ENCODE results near the gene A3GALT2.
A peak's percentile ranks its signal among the peaks of the same experiment; 100 is the strongest.
"Not testable (repeated sequence)": the region's sequence is repeated elsewhere in the genome, so short reads cannot be mapped to it uniquely, and the experiment has no call there.

The A3GALT2 gene

GRCh38 chr1:33290615-33291014, 30.3 kb downstream of the A3GALT2 start:
- not testable (repeated sequence) for DNase-seq

GRCh38 chr1:33289858-33290154, 31.1 kb downstream of the A3GALT2 start:
- no peak for DNase-seq

- no peak for DNase-seq
Measured at GRCh38 chr1:33288976-33289857, 31.7 kb downstream of the A3GALT2 start.

GRCh38 chr1:33287317-33287716, 33.6 kb downstream of the A3GALT2 start:
- no peak for DNase-seq

- no peak for DNase-seq
Measured at GRCh38 chr1:33286451-33287185, 34.3 kb downstream of the A3GALT2 start.

- peak; percentile 59 for DNase-seq
Measured at GRCh38 chr1:33284049-33284448, 36.8 kb downstream of the A3GALT2 start.

GRCh38 chr1:33282791-33283190, 38.1 kb downstream of the A3GALT2 start:
- DNase-seq, result no peak

GRCh38 chr1:33281554-33282303, 39.2 kb downstream of the A3GALT2 start:
- DNase-seq, result no peak

GRCh38 chr1:33280091-33280661, 40.7 kb downstream of the A3GALT2 start:
- DNase-seq, result no peak

- DNase-seq, result no peak
Measured at GRCh38 chr1:33277488-33278084, 43.3 kb downstream of the A3GALT2 start.

- no peak for DNase-seq
Measured at GRCh38 chr1:33276573-33277298, 44.2 kb downstream of the A3GALT2 start.

GRCh38 chr1:33275706-33276572, 45.0 kb downstream of the A3GALT2 start:
- no peak for DNase-seq

GRCh38 chr1:33275195-33275594, 45.7 kb downstream of the A3GALT2 start:
- no peak for DNase-seq

GRCh38 chr1:33274446-33274845, 46.5 kb downstream of the A3GALT2 start:
- DNase-seq, result no peak

- no peak for DNase-seq
Measured at GRCh38 chr1:33273961-33274371, 46.9 kb downstream of the A3GALT2 start.

- no peak for DNase-seq
Measured at GRCh38 chr1:33273406-33273805, 47.5 kb downstream of the A3GALT2 start.

- DNase-seq, result no peak
Measured at GRCh38 chr1:33272930-33273329, 48.0 kb downstream of the A3GALT2 start.

GRCh38 chr1:33272509-33272908, 48.4 kb downstream of the A3GALT2 start:
- DNase-seq, result no peak

GRCh38 chr1:33271666-33272505, 49.0 kb downstream of the A3GALT2 start:
- DNase-seq, result no peak

All from eye (tissue), 1 donor.